ENCODE data around the gene HNRNPUL1.
A peak's percentile ranks its signal among the peaks of the same experiment; 100 is the strongest.

GRCh38 chr19:41324921-41325639 is 60.9 kb downstream of the HNRNPUL1 start:
- TF ChIP-seq, protein P1, sequence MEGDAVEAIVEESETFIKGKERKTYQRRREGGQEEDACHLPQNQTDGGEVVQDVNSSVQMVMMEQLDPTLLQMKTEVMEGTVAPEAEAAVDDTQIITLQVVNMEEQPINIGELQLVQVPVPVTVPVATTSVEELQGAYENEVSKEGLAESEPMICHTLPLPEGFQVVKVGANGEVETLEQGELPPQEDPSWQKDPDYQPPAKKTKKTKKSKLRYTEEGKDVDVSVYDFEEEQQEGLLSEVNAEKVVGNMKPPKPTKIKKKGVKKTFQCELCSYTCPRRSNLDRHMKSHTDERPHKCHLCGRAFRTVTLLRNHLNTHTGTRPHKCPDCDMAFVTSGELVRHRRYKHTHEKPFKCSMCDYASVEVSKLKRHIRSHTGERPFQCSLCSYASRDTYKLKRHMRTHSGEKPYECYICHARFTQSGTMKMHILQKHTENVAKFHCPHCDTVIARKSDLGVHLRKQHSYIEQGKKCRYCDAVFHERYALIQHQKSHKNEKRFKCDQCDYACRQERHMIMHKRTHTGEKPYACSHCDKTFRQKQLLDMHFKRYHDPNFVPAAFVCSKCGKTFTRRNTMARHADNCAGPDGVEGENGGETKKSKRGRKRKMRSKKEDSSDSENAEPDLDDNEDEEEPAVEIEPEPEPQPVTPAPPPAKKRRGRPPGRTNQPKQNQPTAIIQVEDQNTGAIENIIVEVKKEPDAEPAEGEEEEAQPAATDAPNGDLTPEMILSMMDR (IDR thresholded peaks at IDR 0.05), result no peak
- peak in 2 of 3 donors; percentile 16 for TF ChIP-seq POLR2A (IDR thresholded peaks at IDR 0.05)

Data from body of pancreas (tissue), 4 donors.